ENCODE results near the gene BMAL2.

GRCh38 chr12:27324530-27324929, 8.1 kb upstream of the BMAL2 start:
- TF ChIP-seq TCF7L2 (IDR thresholded peaks at IDR 0.05; ENCODE audit: low read depth, low read length) (no peak), CTCF (IDR thresholded peaks at IDR 0.05) (no peak)
